Adrenal gland (tissue), 5 donors: ENCODE data around the gene MAP3K8.

Experiments
- CTCF ChIP-seq, 6 experiments: fragments of 450-650 bp in 4 of 6; fragments of 200-600 bp in 2 of 6; sonication (generic) in 1 of 6; IDR thresholded peaks; 1 replicate in 5 of 6; 2 replicates in 1 of 6; pipeline versions ENCODE4 v1.5.1 to v1.8.0; 2016 to 2021; ENCODE audit warnings: antibody characterized with exemption in 6 of 6, mild to moderate bottlenecking in 2 of 6, moderate library complexity in 1 of 6
- POLR2A ChIP-seq, 2 donors: fragments of 450-650 bp; IDR thresholded peaks; one replicate each; pipeline ENCODE4 v1.6.1; 2017; ENCODE audit warnings: antibody characterized with exemption in 2 of 2, mild to moderate bottlenecking in 2 of 2, moderate library complexity in 1 of 2
- donor health status: DM: no; HTN: no; CAD: no.

GRCh38 chr10:30453764-30454527, 20.0 kb downstream of the MAP3K8 start:
- no peak for TF ChIP-seq CTCF (IDR thresholded peaks at IDR 0.05)
- no peak for TF ChIP-seq POLR2A (IDR thresholded peaks at IDR 0.05)
